ENCODE results near the gene ERP27.

DNA sequence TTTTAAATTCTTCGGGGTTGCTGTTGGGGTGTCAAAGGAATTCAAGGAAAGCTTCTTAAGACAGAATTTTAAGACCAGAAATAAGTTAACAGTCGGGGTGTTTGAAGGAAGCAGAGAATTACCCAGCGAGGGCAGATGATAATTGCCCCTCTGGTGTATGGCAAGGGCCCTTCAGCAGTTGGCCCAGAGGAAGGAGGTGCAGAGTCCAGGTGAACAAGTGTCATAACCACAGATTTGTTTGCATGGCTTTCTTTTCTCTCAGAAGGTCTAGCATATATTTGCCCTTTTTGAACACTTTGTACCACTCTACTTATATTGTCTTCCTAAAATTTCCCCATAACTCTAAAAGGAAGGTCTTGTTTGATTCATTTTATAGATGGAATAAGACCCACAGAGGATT lies 36.3 kb upstream of the ERP27 start:
- TF ChIP-seq, protein P1, sequence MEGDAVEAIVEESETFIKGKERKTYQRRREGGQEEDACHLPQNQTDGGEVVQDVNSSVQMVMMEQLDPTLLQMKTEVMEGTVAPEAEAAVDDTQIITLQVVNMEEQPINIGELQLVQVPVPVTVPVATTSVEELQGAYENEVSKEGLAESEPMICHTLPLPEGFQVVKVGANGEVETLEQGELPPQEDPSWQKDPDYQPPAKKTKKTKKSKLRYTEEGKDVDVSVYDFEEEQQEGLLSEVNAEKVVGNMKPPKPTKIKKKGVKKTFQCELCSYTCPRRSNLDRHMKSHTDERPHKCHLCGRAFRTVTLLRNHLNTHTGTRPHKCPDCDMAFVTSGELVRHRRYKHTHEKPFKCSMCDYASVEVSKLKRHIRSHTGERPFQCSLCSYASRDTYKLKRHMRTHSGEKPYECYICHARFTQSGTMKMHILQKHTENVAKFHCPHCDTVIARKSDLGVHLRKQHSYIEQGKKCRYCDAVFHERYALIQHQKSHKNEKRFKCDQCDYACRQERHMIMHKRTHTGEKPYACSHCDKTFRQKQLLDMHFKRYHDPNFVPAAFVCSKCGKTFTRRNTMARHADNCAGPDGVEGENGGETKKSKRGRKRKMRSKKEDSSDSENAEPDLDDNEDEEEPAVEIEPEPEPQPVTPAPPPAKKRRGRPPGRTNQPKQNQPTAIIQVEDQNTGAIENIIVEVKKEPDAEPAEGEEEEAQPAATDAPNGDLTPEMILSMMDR (IDR thresholded peaks at IDR 0.05; ENCODE audit: low read length): no peak
- TF ChIP-seq EZH2 (IDR thresholded peaks at IDR 0.05; ENCODE audit: borderline replicate concordance, low read length): no peak

Measured in OCI-LY1 (cell line).